ENCODE measurements around the gene LRRC74B. TPM values are rescaled to one million over a fixed set of nuclear protein-coding genes. Genes with fewer than 3 reads are reported as not detected.
A peak's percentile ranks its signal among the peaks of the same experiment; 100 is the strongest.
"Not testable (repeated sequence)": the region's sequence is repeated elsewhere in the genome, so short reads cannot be mapped to it uniquely, and the experiment has no call there.

The LRRC74B gene
- total RNA-seq, 2 experiments from 2014 or later = not detected

DNA sequence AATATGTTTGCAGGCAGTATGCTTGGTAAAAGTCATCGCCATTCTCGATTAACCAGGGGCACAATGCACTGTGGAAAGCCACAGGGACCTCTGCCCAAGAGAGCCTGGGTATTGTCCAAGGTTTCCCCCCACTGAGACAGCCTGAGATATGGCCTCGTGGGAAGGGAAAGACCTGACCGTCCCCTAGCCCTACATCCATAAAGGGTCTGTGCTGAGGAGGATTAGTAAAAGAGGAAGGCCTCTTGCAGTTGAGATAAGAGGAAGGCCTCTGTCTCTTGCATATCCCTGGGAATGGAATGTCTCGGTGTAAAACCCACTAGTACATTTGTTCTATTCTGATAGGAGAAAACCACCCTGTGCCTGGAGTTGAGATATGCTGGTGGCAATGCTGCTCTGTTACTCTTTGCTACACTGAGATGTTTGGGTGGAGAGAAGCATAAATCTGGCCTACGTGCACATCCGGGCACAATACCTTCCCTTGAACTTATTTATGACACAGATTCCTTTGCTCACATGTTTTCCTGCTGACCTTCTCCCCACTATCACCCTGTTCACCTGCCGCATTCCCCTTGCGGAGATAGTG is 47.9 kb downstream of the LRRC74B start:
- DNase-seq; H3K27ac Mint-ChIP-seq; H3K4me1 Mint-ChIP-seq; H3K4me3 Mint-ChIP-seq; H3K9me3 Mint-ChIP-seq; CTCF ChIA-PET; POLR2A ChIA-PET; H3K36me3 Mint-ChIP-seq (ENCODE audit: low read depth): not testable (repeated sequence)
- peaks cover 11% of the 10 kb centered on the region for H3K27me3 Mint-ChIP-seq

DNA sequence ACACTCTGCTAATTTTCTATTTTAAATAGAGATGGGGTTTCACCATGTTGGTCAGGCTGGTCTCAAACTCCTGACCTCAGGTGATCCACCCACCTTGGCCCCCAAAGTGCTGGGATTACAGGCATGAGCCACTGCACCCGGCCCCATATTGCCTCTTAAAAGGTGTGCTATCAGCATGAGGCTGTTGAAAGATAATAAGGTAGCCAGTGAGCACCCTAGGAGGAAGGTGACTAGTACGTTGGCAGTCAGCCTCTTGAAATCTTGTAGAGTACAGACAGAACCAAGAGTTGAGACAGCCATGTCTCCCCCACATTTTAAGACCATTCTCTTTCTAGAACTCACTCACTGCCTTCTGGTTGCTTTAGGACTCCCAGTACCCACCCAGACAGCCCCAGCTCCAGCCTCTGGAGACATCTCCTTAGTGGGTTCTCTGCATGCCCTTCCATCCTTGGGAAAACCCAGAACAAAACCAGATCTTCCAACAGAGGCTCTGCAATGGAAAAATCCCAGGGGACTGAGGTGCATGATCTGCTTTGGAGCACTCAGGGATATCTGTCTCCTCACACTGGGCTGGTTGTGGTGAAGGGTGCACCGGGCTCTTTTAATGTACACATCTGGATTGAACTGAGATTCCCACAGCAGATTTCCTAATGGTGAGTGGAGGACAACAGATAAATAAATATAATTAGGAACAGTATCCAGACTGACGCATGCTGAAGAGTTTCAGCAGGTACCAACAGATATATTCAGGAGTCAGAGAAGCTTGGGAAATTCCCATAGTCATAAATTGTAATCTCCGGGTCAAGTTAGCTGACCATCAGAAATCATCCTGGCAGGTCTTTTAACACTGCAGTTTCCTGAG is 49.4 kb downstream of the LRRC74B start:
- H3K36me3 Mint-ChIP-seq (ENCODE audit: low read depth) = no peaks in the 10 kb centered on the region
- H3K4me3 Mint-ChIP-seq = no peak overlapping the region
- no peak for DNase-seq
- ChIA-PET CTCF (no interaction called here), POLR2A (no interaction called here)
- H3K27me3 Mint-ChIP-seq = peaks cover 6% of the 10 kb centered on the region
- no peaks in the 10 kb centered on the region for H3K4me1 Mint-ChIP-seq
- no peak overlapping the region for H3K27ac Mint-ChIP-seq
- H3K9me3 Mint-ChIP-seq = no peaks in the 10 kb centered on the region

DNA sequence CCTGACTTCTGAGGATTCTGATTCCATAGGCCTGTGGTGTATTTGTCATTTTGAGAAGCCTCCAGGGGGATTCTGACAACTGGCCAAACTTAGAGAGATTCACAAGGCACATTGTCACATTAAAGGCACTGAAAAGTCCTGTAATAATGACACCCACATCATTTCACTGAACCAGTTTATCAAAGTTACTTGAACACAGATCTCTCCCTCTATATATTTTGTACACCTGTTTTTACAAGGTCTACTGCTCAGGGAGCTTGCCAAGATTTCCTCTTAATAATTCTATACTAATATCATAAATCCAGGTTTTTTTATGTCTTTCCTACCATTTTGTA is 50.0 kb downstream of the LRRC74B start:
- CTCF ChIA-PET = no interaction called here
- Mint-ChIP-seq H3K27ac (no peak overlapping the region), H3K4me3 (no peak overlapping the region), H3K4me1 (no peaks in the 10 kb centered on the region), H3K36me3 (ENCODE audit: low read depth) (no peaks in the 10 kb centered on the region), H3K9me3 (no peaks in the 10 kb centered on the region), H3K27me3 (peaks cover 6% of the 10 kb centered on the region)
- POLR2A ChIA-PET = no interaction called here
- no peak for DNase-seq

DNA sequence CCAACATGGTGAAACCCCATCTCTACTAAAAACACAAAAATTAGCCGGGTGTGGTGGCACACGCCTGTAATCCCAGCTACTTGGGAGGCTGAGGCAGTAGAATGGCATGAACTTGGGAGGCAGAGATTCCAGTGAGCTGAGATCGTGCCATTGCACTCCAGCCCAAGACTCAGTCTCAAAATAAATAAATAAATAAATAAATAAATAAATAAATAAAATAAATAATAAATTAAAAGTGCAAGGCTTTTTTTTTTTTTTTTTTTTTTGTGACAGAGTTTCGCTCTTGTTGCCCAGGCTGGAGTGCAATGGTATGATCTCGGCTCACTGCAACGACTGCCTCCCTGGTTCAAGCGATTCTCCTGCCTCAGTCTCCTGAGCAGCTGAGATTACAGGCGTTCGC is 51.1 kb downstream of the LRRC74B start:
- H3K9me3 Mint-ChIP-seq; H3K27ac Mint-ChIP-seq; POLR2A ChIA-PET; CTCF ChIA-PET; H3K4me3 Mint-ChIP-seq; DNase-seq; H3K4me1 Mint-ChIP-seq; H3K36me3 Mint-ChIP-seq (ENCODE audit: low read depth); H3K27me3 Mint-ChIP-seq: not testable (repeated sequence)

DNA sequence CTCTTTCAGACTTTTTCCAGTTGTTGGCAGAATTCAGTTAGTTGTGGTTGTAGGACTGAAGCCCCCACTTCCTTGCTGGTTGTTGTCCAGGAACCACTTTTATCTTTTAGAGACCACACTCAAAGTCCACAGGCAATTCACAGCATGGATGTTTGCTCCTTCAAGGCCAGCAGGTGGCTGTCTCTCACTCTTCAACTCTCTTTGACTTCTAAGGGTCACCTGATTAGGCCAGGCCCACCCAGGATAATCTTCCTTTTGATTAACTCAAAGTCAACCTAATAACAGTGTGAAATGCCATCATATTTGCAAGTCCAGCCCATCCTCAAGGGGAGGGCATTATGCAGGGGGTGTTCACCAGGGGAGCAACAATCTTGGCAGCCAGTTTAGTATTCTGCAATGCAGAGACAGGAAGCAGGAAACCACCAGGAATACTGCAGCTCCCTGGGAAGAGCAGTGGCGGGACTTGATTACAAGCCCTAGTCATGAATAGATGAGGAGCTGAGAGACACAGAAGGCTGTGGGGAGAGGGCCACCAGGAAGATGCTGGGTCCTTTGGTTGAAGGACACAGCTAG is 52.4 kb downstream of the LRRC74B start:
- Mint-ChIP-seq H3K27me3 (peaks cover 12% of the 10 kb centered on the region), H3K36me3 (ENCODE audit: low read depth) (no peaks in the 10 kb centered on the region), H3K4me3 (no peak overlapping the region), H3K9me3 (no peaks in the 10 kb centered on the region), H3K4me1 (peaks cover 7% of the 10 kb centered on the region), H3K27ac (no peak overlapping the region)
- no peak for DNase-seq
- ChIA-PET CTCF (no interaction called here), POLR2A (no interaction called here)

DNA sequence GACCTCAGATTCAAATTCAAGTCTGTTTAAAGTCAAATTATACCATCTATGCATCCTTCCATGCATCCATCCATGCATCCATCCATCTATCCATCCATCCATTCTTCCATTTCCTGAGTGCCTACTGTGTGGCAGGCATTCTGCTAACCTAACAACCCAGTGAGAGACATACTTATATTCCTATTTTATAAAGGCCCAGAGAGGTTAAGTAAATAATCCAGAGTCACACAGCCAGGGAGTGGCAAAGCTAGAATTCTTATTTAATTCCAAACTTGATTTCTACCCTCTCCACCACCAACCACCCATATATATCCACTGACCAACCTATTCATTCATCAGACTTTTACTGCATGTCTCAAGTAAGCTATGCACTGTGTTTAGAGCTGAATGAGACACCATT is 53.8 kb downstream of the LRRC74B start:
- H3K9me3 Mint-ChIP-seq = no peaks in the 10 kb centered on the region
- no peak overlapping the region for H3K27ac Mint-ChIP-seq
- no peak overlapping the region for H3K4me3 Mint-ChIP-seq
- POLR2A ChIA-PET = no interaction called here
- CTCF ChIA-PET = no interaction called here
- H3K27me3 Mint-ChIP-seq = peaks cover 13% of the 10 kb centered on the region
- peaks cover 7% of the 10 kb centered on the region for H3K4me1 Mint-ChIP-seq
- no peaks in the 10 kb centered on the region for H3K36me3 Mint-ChIP-seq (ENCODE audit: low read depth)
- DNase-seq = no peak

DNA sequence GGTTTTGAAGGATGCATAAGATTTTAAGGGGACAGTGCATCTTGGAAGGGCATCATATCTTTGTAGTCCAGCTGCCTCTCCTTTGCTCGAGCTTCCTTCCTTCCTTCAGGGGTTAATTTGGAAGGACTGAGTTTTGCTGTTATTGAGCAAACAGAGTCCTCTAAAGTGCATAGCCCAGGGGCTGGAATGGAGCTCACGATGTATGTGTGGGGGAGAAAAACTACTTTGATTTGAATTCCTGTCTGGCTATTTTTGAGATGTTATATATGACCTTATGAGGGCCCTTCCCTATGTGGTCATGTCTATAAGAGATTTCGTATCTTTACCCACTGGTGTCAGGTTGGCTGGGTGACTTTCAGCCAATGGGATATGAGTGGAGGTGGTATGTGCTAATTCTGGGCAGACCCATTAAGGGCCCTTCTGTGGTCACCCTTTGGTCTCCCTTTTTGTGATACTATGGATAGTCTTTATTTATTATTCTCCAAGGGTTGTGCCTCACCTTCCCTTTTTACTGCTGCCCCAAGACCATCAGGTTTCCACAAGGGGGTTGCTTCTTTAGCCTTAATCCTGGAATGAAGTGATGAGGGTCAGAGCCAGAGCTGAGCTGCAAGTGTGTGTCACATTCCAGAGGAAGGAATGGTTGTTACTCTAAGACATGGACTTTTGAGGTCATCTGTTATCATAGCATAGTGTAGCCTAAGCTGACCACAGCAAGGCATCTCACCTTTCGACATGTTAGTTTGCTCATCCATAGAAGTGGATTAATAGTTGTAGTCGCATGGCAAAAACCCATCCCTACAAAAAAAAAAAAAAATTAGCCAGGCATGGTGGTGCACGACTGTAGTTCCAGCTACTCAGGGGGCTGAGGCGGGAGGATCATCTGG is 54.6 kb downstream of the LRRC74B start:
- H3K9me3 Mint-ChIP-seq = no peaks in the 10 kb centered on the region

DNA sequence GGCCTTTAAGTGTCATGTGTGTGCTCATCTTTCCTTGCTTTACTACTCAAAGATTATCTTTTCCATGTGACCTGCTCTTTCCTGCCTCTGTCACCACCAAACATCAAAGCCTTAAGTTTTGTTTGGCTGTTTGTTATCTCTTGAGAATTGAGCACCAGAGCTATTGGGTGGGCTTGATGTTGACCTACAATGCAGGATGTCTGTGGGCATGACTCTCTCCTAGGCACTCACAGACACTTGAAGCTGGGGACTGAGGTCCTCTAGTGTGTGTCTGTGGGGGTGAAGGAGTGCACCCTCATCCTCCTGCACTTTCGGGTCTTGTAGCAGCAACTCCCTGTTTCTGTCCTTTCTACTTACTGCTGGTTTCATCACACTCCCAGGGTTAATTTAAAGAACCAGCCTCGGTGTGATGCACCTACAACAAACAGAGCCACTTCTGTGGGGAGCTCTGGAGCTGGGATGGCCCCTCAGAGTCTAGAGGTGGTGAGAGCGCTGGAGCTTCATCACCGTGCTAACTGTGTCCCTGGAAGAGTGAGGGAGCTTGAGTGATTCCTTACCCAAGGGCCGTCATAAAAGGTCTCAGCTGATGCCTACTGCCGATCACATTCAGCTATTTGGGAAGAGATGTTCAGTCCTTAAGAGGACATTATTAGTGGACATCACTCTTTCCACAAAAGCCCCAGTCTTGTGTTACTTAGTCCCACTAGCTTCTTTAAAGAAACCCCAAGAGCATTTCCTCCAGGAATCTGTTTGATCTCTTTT is 56.3 kb downstream of the LRRC74B start:
- Mint-ChIP-seq H3K4me1 (peaks cover 7% of the 10 kb centered on the region), H3K27ac (no peak overlapping the region), H3K27me3 (peaks cover 25% of the 10 kb centered on the region), H3K4me3 (no peak overlapping the region), H3K36me3 (ENCODE audit: low read depth) (no peaks in the 10 kb centered on the region), H3K9me3 (no peaks in the 10 kb centered on the region)
- ChIA-PET CTCF (interaction anchor here (0.6 to 1.4 kb wide), 2 partner anchors 8 to 120 kb away, joined by 3 to 5 read pairs; partner anchors contain the start of gene LZTR1), POLR2A (no interaction called here)
- DNase-seq = no peak

More for the DNA sequence above, 54.6 kb downstream of the LRRC74B start:
- no peak overlapping the region for H3K27ac Mint-ChIP-seq
- CTCF ChIA-PET = interaction anchor here (0.8 kb wide), 1 partner anchor 26 kb away, joined by 3 read pairs; no protein-coding TSS in a partner anchor
- H3K4me1 Mint-ChIP-seq = peaks cover 7% of the 10 kb centered on the region
- no peak for DNase-seq
- H3K36me3 Mint-ChIP-seq (ENCODE audit: low read depth) = no peaks in the 10 kb centered on the region
- H3K4me3 Mint-ChIP-seq = no peak overlapping the region
- POLR2A ChIA-PET = no interaction called here
- H3K27me3 Mint-ChIP-seq = peaks cover 19% of the 10 kb centered on the region

DNA sequence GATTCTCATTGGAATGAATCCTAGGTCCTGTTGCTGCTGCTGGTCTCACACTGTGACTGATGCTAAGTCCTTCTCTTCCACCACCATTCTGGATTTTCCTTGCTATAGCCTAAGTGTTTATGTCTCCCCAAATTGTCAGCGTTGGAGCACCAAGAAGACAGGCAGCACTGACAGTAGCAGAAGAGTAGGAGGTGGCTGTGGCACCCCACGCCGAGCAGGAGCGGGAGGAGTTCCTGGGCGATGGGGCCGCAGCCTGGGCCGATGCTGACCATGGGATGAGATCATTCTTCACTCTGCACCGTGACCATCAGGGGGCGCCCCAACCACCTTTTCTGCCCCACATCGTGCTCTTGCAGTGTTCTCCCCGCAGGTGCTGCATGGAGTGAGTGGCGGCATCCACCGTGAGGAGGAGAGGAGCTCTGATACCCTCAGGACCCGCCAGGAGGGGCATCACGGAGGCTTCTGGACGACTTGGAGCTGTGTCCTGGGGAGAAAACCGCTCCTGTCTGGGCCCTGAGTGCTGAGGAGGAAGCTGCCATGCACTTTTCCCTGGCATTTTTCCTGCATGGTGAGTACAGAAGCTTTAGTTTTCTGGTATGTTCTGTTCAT is 57.0 kb downstream of the LRRC74B start:
- Mint-ChIP-seq H3K4me1 (peaks cover 7% of the 10 kb centered on the region), H3K4me3 (no peak overlapping the region), H3K9me3 (no peaks in the 10 kb centered on the region), H3K27me3 (peaks cover 28% of the 10 kb centered on the region), H3K27ac (no peak overlapping the region), H3K36me3 (ENCODE audit: low read depth) (no peaks in the 10 kb centered on the region)
- ChIA-PET POLR2A (no interaction called here), CTCF (interaction anchor here (0.5 to 1.4 kb wide), 3 partner anchors 121 to 325 kb away, joined by 3 to 5 read pairs (median 3); partner anchors contain the start of gene LZTR1)
- DNase-seq = peak; percentile 79

DNA sequence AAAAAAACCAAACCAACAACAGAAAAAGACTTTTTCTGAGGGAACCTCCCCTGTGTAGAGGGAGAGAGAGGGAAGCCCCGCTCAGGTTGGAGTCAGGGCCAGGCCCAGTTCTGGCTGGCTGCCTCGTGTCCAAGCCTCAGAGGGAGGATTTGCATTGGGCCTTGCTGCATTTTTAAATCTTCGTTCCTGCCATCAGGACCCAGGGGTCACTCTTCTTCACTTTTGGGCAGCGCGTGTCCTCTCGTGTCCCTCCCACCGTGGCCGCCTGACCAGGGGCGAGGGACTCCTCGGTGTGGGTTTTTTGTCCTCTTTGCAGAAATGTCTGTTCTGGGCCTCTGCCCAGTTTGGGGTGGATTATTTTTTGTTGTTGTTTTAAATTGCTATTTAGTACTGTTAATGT is 57.9 kb downstream of the LRRC74B start:
- peaks cover 33% of the 10 kb centered on the region for H3K27me3 Mint-ChIP-seq
- no peaks in the 10 kb centered on the region for H3K36me3 Mint-ChIP-seq (ENCODE audit: low read depth)
- H3K27ac Mint-ChIP-seq = no peak overlapping the region
- no peak overlapping the region for H3K4me3 Mint-ChIP-seq
- peaks cover 7% of the 10 kb centered on the region for H3K4me1 Mint-ChIP-seq
- DNase-seq = no peak
- no peaks in the 10 kb centered on the region for H3K9me3 Mint-ChIP-seq
- POLR2A ChIA-PET = no interaction called here
- CTCF ChIA-PET = interaction anchor here (0.5 to 0.6 kb wide), 2 partner anchors 177 to 453 kb away, joined by 3 to 4 read pairs; no protein-coding TSS in a partner anchor

DNA sequence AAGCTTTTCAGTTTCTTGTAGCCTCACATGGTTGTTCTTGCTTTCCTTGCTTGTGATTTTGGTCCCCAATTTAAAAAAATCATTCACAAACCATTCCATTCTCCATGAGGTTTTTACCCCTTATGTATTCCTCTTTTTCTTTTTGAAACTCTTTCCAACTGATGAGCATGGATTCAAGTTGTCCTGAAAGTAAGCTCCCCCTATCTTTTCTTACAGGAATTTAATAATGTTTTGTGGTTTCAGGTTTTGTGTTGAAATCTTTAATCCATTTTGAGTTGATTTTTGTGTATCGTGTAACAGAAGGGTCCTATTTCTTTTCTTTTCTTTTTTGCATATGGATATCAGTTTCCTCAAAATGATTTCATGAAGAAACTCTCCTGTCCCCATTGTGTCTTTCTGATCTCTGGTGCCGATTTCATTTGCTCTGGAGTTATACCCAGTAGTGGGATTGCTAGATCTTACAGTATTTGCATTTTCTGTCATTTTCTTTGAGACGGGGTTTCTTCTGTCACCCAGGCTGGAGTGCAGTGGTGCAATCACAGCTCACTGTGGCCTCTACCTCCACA is 58.5 kb downstream of the LRRC74B start:
- POLR2A ChIA-PET = no interaction called here
- CTCF ChIA-PET = interaction anchor here (0.6 kb wide), 1 partner anchor 452 kb away, joined by 4 read pairs; no protein-coding TSS in a partner anchor
- Mint-ChIP-seq H3K4me1 (peaks cover 7% of the 10 kb centered on the region), H3K27ac (no peak overlapping the region), H3K27me3 (peaks cover 33% of the 10 kb centered on the region), H3K36me3 (ENCODE audit: low read depth) (no peaks in the 10 kb centered on the region), H3K4me3 (no peak overlapping the region), H3K9me3 (no peaks in the 10 kb centered on the region)
- DNase-seq = no peak

DNA sequence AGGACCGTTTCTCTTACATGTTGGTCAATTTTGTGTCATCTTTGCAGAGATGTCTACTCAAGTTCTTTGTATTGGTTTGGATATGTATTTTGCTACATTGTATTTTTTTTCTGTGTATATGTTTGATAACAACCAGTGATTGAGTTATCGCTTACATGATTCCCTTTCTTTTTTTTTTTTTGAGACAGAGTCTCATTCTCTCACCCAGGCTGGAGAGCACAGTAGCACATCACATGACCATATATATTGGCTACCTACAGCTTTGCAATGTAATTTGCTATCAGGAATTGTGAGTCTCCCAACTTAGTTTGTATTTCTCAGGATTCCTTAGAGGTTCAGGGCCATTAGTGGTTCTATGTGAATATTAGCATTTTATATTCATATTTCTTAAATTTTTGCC is 59.5 kb downstream of the LRRC74B start:
- POLR2A ChIA-PET = no interaction called here
- H3K27ac Mint-ChIP-seq = no peak overlapping the region
- no peaks in the 10 kb centered on the region for H3K9me3 Mint-ChIP-seq
- DNase-seq = no peak
- CTCF ChIA-PET = no interaction called here
- H3K4me3 Mint-ChIP-seq = no peak overlapping the region
- H3K4me1 Mint-ChIP-seq = peaks cover 7% of the 10 kb centered on the region
- no peaks in the 10 kb centered on the region for H3K36me3 Mint-ChIP-seq (ENCODE audit: low read depth)
- H3K27me3 Mint-ChIP-seq = peaks cover 33% of the 10 kb centered on the region
